Activated CD4-positive, alpha-beta T cell treated with anti-CD3 and anti-CD28 coated beads, Interleukin-2, Interleukin-6, amounts not matched to agents 100 ng/mL and 50 ng/mL, durations not matched to agents 16 hours and 8 hours (primary cell): ENCODE data around the gene TIAM2.
"Not testable (repeated sequence)": the region's sequence is repeated elsewhere in the genome, so short reads cannot be mapped to it uniquely, and the experiment has no call there.

Experiments
- DNase-seq: peaks from one replicate; pipeline ENCODE4 v3.0.0-alpha.2; 2020

The TIAM2 gene

DNA sequence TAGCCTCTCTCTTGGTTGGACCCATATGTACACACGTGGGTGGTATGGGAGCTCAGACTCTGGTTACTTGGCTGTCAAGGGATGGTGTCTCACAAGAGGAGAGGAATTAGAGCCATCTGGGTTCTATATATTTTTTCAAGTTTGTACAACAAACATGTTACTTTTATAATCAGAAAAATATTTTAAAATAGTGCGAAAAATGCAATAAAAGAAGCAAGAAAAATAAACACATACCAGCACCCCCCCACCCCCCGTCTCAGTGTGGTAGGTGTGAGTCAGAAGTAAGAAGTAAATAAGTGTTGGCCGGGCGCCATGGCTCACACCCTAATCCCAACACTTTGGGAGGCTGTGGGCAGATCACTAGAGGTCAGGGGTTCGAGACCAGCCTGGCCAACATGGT lies 2.1 kb upstream of the TIAM2 start:
- DNase-seq = no peak

GRCh38 chr6:154993710-154994109 lies 1.4 kb upstream of the TIAM2 start:
- no peak for DNase-seq

GRCh38 chr6:154994836-154995253 lies 270 bp upstream of the TIAM2 start:
- DNase-seq = no peak

DNA sequence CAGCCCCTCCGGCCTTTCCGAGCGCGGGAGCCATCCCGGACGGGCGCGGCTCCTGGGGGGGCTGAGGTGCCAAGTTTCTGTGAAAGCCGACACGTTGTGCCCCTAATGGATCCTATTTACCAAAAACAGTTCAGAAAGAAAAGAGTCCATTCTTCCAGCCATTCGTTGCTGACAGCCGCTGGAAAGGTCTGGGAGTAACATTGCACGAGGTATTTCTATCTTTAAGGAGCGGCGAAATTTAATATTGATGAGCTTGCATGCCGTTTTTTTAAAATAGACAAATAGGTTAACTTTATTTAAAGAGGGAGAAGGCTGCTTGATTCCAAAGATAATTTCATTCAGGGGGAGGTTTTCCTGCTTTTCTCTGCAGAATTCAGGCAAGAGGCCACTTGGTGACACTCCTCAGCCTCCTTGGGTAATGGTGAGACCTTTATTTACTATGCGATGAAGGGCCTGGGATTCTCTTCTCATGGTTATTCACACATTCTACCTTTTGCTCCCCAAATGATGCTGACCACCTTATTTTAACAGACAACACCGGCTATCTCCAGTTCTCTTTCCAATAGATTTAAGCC lies 988 bp downstream of the TIAM2 start:
- no peak for DNase-seq

DNA sequence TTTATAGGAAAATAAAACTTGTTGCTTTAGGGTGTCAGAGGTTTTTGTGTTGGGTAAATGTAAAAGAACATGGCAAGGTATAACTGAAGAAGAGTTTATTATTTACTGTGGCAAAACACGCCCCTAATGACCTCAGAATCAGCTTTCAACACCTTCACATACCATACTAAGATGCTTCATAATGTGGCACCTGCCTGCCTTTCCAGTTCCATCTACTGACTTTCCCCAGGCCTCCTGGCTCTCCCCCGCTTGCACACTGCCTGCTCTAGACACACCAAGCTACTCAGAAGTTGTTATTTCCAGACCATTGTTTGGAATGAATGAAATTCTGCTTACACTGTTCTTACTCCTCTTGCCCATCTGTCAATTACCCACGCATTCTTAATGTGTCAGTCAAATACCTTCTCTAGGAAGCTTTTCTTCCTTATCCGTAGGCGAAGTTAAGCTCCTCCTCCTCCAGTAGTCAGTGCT lies 1.8 kb downstream of the TIAM2 start:
- no peak for DNase-seq

GRCh38 chr6:154998855-154999254 lies 3.7 kb downstream of the TIAM2 start:
- no peak for DNase-seq

DNA sequence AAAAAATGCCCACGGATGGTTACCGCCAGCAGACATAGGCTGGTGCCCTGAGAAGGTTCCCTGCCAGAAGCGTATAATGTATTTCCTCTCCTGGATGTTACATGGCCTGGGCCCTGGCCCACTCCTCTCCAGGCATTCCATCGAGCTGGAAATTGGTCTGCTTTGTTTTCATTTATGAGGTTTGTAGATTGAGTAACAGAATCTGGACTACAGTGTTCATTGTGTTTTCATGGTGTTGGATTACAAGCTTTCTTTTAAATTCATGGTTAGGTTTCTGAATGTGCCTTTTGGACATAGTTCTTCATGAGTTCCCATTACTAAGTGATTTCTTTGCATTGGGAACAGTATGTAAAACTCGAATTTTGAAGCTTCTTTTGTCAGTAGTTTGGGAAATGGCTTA lies 6.4 kb downstream of the TIAM2 start:
- DNase-seq = no peak

GRCh38 chr6:155001934-155002333 lies 6.8 kb downstream of the TIAM2 start:
- no peak for DNase-seq

DNA sequence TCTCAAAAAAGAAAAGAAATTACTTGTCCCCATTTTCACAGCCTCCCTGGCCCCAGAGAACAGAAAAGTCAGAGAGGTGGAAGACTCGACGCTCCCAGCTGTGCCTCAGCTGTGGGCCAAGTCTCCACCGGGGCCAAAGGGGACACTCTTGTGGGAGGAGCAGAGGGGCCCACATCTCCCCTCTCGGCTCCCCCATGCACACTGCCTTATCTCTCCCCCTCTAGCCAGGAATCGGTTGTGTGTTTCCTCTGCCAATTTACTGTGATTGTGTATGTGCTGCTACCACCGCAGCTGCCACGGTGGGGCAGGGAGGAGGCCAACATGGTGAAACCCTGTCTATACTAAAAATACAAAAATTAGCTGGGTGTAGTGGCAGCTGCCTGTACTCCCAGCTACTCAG lies 8.4 kb downstream of the TIAM2 start:
- no peak for DNase-seq

DNA sequence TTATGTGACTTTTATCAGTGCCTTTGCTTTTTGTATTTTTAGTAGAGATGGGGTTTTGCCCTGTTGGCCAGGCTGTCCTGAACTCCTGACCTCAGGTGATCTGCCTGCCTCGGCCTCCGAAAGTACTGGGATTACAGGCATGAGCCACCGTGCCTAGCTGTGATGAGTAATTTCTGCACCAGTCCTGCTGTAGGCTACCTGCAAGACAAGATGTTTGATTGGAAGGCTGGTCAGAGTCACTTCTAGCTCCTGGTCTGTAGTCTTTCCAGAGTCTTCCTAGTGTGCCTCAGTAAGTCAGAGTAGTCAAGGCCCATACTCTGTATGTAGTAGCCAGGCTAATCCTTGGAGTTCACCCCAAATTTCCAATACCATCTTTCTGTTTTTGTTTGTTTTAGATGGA lies 8.9 kb downstream of the TIAM2 start:
- DNase-seq = peak; percentile 31

GRCh38 chr6:155004576-155005372 lies 9.7 kb downstream of the TIAM2 start:
- no peak for DNase-seq

DNA sequence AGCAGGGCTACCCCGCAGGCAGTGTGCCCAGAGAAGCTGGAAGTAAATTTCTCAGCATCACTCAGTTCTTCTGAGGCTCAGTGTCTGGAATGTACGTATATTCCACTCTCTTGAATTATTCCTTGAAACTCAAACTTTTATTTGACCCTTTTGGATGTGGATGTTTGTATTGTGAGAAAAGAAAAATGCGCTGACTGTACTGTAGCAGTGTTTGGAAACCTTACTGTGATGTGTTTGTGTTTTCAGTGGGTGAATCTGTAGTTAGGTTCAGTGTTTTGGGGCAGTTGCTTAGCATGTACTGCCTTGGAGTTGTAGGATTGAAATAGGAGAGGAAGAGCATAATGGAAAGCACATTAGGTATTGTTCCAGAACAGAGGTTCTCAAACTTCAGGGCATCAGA lies 13.5 kb downstream of the TIAM2 start:
- no peak for DNase-seq

GRCh38 chr6:155010940-155011339 lies 15.8 kb downstream of the TIAM2 start:
- DNase-seq = no peak

GRCh38 chr6:155011809-155012291 lies 16.7 kb downstream of the TIAM2 start:
- DNase-seq = no peak

- DNase-seq = no peak
Observed at GRCh38 chr6:155013457-155013876, 18.4 kb downstream of the TIAM2 start.

- no peak for DNase-seq
Observed at GRCh38 chr6:155014137-155014536, 19.0 kb downstream of the TIAM2 start.

- no peak for DNase-seq
Observed at GRCh38 chr6:155014670-155015300, 19.7 kb downstream of the TIAM2 start.

DNA sequence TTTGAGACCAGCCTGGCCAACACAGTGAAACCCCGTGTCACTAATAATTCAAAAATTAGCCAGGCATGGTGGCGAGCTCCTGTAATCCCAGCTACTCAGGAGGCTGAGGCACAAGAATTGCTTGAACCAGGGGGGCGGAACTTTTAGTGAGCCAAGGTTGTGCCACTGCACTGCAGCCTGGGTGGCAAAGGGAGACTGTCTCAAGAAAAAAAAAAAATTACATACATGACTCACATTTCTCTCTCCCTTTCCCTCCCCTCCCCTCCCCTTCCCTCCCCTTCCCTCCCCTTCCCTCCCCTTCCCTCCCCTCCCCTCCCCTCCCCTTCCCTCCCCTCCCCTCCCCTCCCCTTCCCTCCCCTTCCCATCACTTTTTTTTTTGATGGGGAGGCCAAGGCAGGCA lies 23.3 kb downstream of the TIAM2 start:
- DNase-seq = not testable (repeated sequence)

GRCh38 chr6:155021680-155022079 lies 26.6 kb downstream of the TIAM2 start:
- DNase-seq = no peak

- no peak for DNase-seq
Observed at GRCh38 chr6:155022721-155023120, 27.6 kb downstream of the TIAM2 start.

GRCh38 chr6:155023717-155024116 lies 28.6 kb downstream of the TIAM2 start:
- no peak for DNase-seq

- DNase-seq = no peak
Observed at GRCh38 chr6:155024391-155025027, 29.4 kb downstream of the TIAM2 start.

GRCh38 chr6:155026022-155026705 lies 31.0 kb downstream of the TIAM2 start:
- no peak for DNase-seq
